ENCODE results near the gene IL4R.

DNA sequence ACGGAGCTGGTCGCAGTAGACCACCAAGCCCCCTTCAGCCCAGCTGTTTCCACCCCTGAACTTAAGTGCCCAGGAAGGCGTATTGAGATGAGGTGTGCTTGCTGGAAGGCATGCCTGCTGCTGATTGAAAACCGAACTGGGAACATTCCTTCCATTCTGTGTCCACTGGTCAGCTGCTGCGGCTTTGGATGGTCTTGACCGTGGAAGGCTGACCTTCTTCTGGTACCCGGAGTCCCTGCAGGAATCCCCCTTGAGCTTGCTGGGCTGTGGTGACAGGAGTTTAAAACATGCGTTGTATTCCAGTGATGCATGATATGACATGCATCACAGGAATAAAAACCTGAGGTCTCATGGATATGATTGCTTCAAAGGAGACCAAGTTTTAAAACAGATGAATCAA lies 31.4 kb downstream of the IL4R start:
- TF ChIP-seq, protein P1, sequence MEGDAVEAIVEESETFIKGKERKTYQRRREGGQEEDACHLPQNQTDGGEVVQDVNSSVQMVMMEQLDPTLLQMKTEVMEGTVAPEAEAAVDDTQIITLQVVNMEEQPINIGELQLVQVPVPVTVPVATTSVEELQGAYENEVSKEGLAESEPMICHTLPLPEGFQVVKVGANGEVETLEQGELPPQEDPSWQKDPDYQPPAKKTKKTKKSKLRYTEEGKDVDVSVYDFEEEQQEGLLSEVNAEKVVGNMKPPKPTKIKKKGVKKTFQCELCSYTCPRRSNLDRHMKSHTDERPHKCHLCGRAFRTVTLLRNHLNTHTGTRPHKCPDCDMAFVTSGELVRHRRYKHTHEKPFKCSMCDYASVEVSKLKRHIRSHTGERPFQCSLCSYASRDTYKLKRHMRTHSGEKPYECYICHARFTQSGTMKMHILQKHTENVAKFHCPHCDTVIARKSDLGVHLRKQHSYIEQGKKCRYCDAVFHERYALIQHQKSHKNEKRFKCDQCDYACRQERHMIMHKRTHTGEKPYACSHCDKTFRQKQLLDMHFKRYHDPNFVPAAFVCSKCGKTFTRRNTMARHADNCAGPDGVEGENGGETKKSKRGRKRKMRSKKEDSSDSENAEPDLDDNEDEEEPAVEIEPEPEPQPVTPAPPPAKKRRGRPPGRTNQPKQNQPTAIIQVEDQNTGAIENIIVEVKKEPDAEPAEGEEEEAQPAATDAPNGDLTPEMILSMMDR (conservative IDR thresholded peaks at IDR 0.05; ENCODE audit: low read depth, low read length) = no peak
- no peak for TF ChIP-seq EZH2 (IDR thresholded peaks at IDR 0.05; ENCODE audit: low read length, unreplicated experiment)

Data from PC-3 (cell line).